HG03457 (cell line): ENCODE measurements around the gene IVD.

ENCODE experiments used
- ATAC-seq: cut with Tn5 transposase; IDR thresholded peaks from one replicate; pipeline ENCODE4 v1.9.1; 2021; ENCODE audit warnings: moderate number of reproducible peaks; ENCODE audit not compliant: unreplicated experiment

IVD gene

GRCh38 chr15:40413036-40413435, 7.4 kb downstream of the IVD start:
- ATAC-seq: no peak

- no peak for ATAC-seq
These were observed 9.2 kb downstream of the IVD start for GRCh38 chr15:40414816-40415215.

GRCh38 chr15:40415226-40415625, 9.6 kb downstream of the IVD start:
- ATAC-seq: no peak

GRCh38 chr15:40416056-40416455, 10.5 kb downstream of the IVD start:
- no peak for ATAC-seq

GRCh38 chr15:40418126-40418525, 12.5 kb downstream of the IVD start:
- no peak for ATAC-seq

GRCh38 chr15:40420071-40420713, 14.6 kb downstream of the IVD start:
- ATAC-seq: no peak

GRCh38 chr15:40420793-40421192, 15.2 kb downstream of the IVD start:
- no peak for ATAC-seq

- ATAC-seq: no peak
These were observed 15.9 kb downstream of the IVD start for GRCh38 chr15:40421246-40422157.

GRCh38 chr15:40424483-40425115, 19.0 kb downstream of the IVD start:
- no peak for ATAC-seq

GRCh38 chr15:40425681-40426080, 20.1 kb downstream of the IVD start:
- no peak for ATAC-seq

GRCh38 chr15:40427188-40427587, 21.6 kb downstream of the IVD start:
- no peak for ATAC-seq

- ATAC-seq: no peak
These were observed 22.6 kb downstream of the IVD start for GRCh38 chr15:40428185-40428584.

GRCh38 chr15:40429068-40429710, 23.6 kb downstream of the IVD start:
- no peak for ATAC-seq

- no peak for ATAC-seq
These were observed 24.7 kb downstream of the IVD start for GRCh38 chr15:40430271-40430805.

- ATAC-seq: no peak
These were observed 29.6 kb downstream of the IVD start for GRCh38 chr15:40435023-40435709.

GRCh38 chr15:40435710-40436089, 30.1 kb downstream of the IVD start:
- ATAC-seq: no peak

GRCh38 chr15:40436116-40436891, 30.7 kb downstream of the IVD start:
- no peak for ATAC-seq

- no peak for ATAC-seq
These were observed 31.5 kb downstream of the IVD start for GRCh38 chr15:40436892-40437751.
